IMR-90 (cell line): ENCODE measurements around the gene KCNK4. TPM values are rescaled to one million over a fixed set of nuclear protein-coding genes. Genes with fewer than 3 reads are reported as not detected.

Experiments
- FOS ChIP-seq: fragments of 150-350 bp; IDR thresholded peaks from 2 replicates; pipeline ENCODE4 v1.6.1; 2016; ENCODE audit warnings: low read depth, low read length
- MXI1 ChIP-seq: IDR thresholded peaks from 2 replicates; pipeline ENCODE4 v1.6.1; 2012; ENCODE audit warnings: low read depth, mild to moderate bottlenecking, low read length, moderate library complexity, borderline replicate concordance
- polyA plus RNA-seq, 3 experiments: library from polyadenylated mRNA; depleted of rRNA; stranded (reverse); fragments of >200 nt; gene quantifications; 2 replicates each; pipeline ENCODE4 v1.2.3, GENCODE V29; 2012; ENCODE audit warnings: low replicate concordance in 1 of 3
- total RNA-seq: library from RNA; depleted of rRNA; stranded (reverse); fragments of >200 nt; gene quantifications from 2 replicates; pipeline ENCODE4 v1.2.3, GENCODE V29; 2012
- TF ChIP-seq, protein P1 (sequence below): fragments of 150-350 bp; IDR thresholded peaks from 2 replicates; pipeline ENCODE4 v1.6.1; 2017; ENCODE audit warnings: mild to moderate bottlenecking, antibody characterized with exemption, low read length, low read depth

KCNK4 gene
- total and polyA plus RNA-seq, 2 of the 4 experiments (the other 2 are of a cell fraction): not detected

DNA sequence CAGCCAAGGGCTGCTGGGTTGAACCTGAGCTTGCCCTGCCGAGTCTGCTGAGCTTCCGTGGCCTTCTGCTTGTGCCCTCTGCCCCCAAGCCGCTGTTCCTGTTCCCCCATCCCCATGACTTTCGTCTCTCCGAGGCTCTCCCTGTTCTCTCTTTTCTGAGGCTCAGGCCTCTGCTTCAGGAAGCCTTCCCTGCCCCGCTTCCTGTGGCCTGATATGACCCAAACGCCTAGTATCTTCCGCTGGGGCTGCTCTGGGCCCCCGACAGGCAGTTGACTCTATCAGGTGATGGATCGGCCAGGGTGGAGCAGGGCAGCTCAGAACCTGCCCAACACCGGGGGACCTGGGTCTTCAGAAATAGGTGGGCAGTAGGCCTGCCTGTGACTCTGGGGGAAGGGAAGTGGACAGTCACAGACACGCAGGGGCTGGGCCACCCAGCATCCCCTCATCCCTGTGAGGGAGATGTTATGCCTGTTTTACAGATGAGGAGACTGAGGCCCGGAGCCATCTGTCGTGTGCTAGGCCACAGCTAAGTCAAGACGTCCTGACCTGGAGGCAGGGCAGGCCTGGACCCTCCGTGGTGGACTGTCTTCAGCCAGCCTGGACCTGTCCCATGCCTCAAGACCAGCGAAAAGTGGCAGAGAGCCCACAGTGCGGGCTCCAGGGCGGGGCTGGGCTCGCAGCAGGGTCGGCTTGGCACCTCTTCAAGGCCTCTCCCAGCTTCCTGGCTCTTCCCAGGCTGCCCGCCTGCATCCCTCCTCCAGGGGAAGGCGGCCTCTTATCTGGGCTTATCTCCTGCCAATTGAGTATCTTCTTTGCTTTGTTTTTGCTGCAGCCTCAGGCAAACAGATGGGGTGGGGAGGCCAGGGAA is 22.8 kb upstream of the KCNK4 start (continued):
- no peak for TF ChIP-seq MXI1
- no peak for TF ChIP-seq FOS
- TF ChIP-seq, protein P1, sequence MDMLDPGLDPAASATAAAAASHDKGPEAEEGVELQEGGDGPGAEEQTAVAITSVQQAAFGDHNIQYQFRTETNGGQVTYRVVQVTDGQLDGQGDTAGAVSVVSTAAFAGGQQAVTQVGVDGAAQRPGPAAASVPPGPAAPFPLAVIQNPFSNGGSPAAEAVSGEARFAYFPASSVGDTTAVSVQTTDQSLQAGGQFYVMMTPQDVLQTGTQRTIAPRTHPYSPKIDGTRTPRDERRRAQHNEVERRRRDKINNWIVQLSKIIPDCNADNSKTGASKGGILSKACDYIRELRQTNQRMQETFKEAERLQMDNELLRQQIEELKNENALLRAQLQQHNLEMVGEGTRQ: no peak
